Skeletal muscle satellite cell (primary cell): ENCODE data around the gene SMURF2.

Experiments
- H3K27me3 ChIP-seq: 2 replicates; pipeline ENCODE4 v1.7.0; 2013; ENCODE audit warnings: low read length; ENCODE audit not compliant: control insufficient read depth, insufficient read depth
- H3K36me3 ChIP-seq: 2 replicates; pipeline ENCODE4 v1.7.0; 2013; ENCODE audit warnings: mild to moderate bottlenecking, control low read depth, low read length; ENCODE audit not compliant: insufficient read depth
- H3K4me1 ChIP-seq: 2 replicates; pipeline ENCODE4 v1.7.0; 2013; ENCODE audit warnings: low read length; ENCODE audit not compliant: control insufficient read depth, insufficient read depth
- H3K4me2 ChIP-seq: 2 replicates; pipeline ENCODE4 v1.7.0; 2013; ENCODE audit warnings: mild to moderate bottlenecking, low read length
- H3K4me3 ChIP-seq: 2 replicates; pipeline ENCODE4 v1.7.0; 2013; ENCODE audit warnings: low read length
- H3K9ac ChIP-seq: 2 replicates; pipeline ENCODE4 v1.7.0; 2013; ENCODE audit warnings: mild to moderate bottlenecking, low read depth, low read length, moderate library complexity
- H3K9me3 ChIP-seq: replicated peaks from 2 replicates; pipeline ENCODE4 v1.7.0; 2013; ENCODE audit warnings: mild to moderate bottlenecking, control low read depth, low read length

Gene SMURF2

GRCh38 chr17:64648234-64648633 lies 13.9 kb downstream of the SMURF2 start:
- H3K4me2 ChIP-seq = no peak overlapping the region
- H3K9ac ChIP-seq = peak overlapping the region; percentile 29
- H3K9me3 ChIP-seq = no peaks in the 10 kb centered on the region
- no peak overlapping the region for H3K4me3 ChIP-seq
- no peaks in the 10 kb centered on the region for H3K27me3 ChIP-seq
- peaks cover 42% of the 10 kb centered on the region for H3K36me3 ChIP-seq
- peaks cover 45% of the 10 kb centered on the region for H3K4me1 ChIP-seq

GRCh38 chr17:64647817-64648216 lies 14.3 kb downstream of the SMURF2 start:
- Histone ChIP-seq H3K4me1 (peaks cover 41% of the 10 kb centered on the region), H3K4me3 (no peak overlapping the region), H3K36me3 (peaks cover 45% of the 10 kb centered on the region), H3K4me2 (no peak overlapping the region), H3K27me3 (no peaks in the 10 kb centered on the region), H3K9me3 (no peaks in the 10 kb centered on the region), H3K9ac (no peak overlapping the region)

GRCh38 chr17:64639516-64639915 lies 22.6 kb downstream of the SMURF2 start:
- no peak overlapping the region for H3K4me2 ChIP-seq
- peaks cover 48% of the 10 kb centered on the region for H3K4me1 ChIP-seq
- no peak overlapping the region for H3K9ac ChIP-seq
- no peaks in the 10 kb centered on the region for H3K27me3 ChIP-seq
- H3K4me3 ChIP-seq = no peak overlapping the region
- H3K9me3 ChIP-seq = no peaks in the 10 kb centered on the region
- peaks cover 40% of the 10 kb centered on the region for H3K36me3 ChIP-seq

- Histone ChIP-seq H3K9ac (no peak overlapping the region), H3K4me2 (no peak overlapping the region), H3K27me3 (no peaks in the 10 kb centered on the region), H3K4me1 (peaks cover 56% of the 10 kb centered on the region), H3K36me3 (peaks cover 40% of the 10 kb centered on the region), H3K9me3 (no peaks in the 10 kb centered on the region), H3K4me3 (no peak overlapping the region)
Measured at GRCh38 chr17:64638552-64639203, 23.4 kb downstream of the SMURF2 start.

- peak overlapping the region; percentile 15 for H3K9ac ChIP-seq
- H3K27me3 ChIP-seq = no peaks in the 10 kb centered on the region
- no peak overlapping the region for H3K4me3 ChIP-seq
- peaks cover 34% of the 10 kb centered on the region for H3K36me3 ChIP-seq
- H3K4me1 ChIP-seq = peaks cover 62% of the 10 kb centered on the region
- no peaks in the 10 kb centered on the region for H3K9me3 ChIP-seq
- H3K4me2 ChIP-seq = peak overlapping the region; percentile 42
Measured at GRCh38 chr17:64635647-64636305, 26.3 kb downstream of the SMURF2 start.

- Histone ChIP-seq H3K36me3 (peaks cover 27% of the 10 kb centered on the region), H3K4me3 (no peak overlapping the region), H3K4me2 (no peak overlapping the region), H3K9ac (no peak overlapping the region), H3K9me3 (no peaks in the 10 kb centered on the region), H3K4me1 (peaks cover 54% of the 10 kb centered on the region), H3K27me3 (no peaks in the 10 kb centered on the region)
Measured at GRCh38 chr17:64634218-64634617, 27.9 kb downstream of the SMURF2 start.

- H3K9me3 ChIP-seq = no peaks in the 10 kb centered on the region
- no peaks in the 10 kb centered on the region for H3K27me3 ChIP-seq
- H3K36me3 ChIP-seq = peaks cover 24% of the 10 kb centered on the region
- H3K4me3 ChIP-seq = no peak overlapping the region
- H3K4me1 ChIP-seq = peaks cover 50% of the 10 kb centered on the region
- peak overlapping the region; percentile 2 for H3K9ac ChIP-seq
- H3K4me2 ChIP-seq = no peak overlapping the region
Measured at GRCh38 chr17:64632606-64633005, 29.5 kb downstream of the SMURF2 start.

GRCh38 chr17:64632194-64632593 lies 29.9 kb downstream of the SMURF2 start:
- Histone ChIP-seq H3K9ac (peak overlapping the region; percentile 2), H3K4me3 (no peak overlapping the region), H3K27me3 (no peaks in the 10 kb centered on the region), H3K36me3 (peaks cover 27% of the 10 kb centered on the region), H3K4me2 (no peak overlapping the region), H3K4me1 (peaks cover 54% of the 10 kb centered on the region), H3K9me3 (no peaks in the 10 kb centered on the region)

- Histone ChIP-seq H3K4me3 (no peak overlapping the region), H3K36me3 (peaks cover 31% of the 10 kb centered on the region), H3K27me3 (no peaks in the 10 kb centered on the region), H3K4me2 (no peak overlapping the region), H3K9ac (no peak overlapping the region), H3K9me3 (no peaks in the 10 kb centered on the region), H3K4me1 (peaks cover 51% of the 10 kb centered on the region)
Measured at GRCh38 chr17:64630309-64631223, 31.5 kb downstream of the SMURF2 start.

- peaks cover 48% of the 10 kb centered on the region for H3K4me1 ChIP-seq
- no peak overlapping the region for H3K4me2 ChIP-seq
- no peaks in the 10 kb centered on the region for H3K9me3 ChIP-seq
- peaks cover 30% of the 10 kb centered on the region for H3K36me3 ChIP-seq
- no peak overlapping the region for H3K9ac ChIP-seq
- no peaks in the 10 kb centered on the region for H3K27me3 ChIP-seq
- no peak overlapping the region for H3K4me3 ChIP-seq
Measured at GRCh38 chr17:64628641-64629040, 33.5 kb downstream of the SMURF2 start.

- Histone ChIP-seq H3K36me3 (peaks cover 28% of the 10 kb centered on the region), H3K9ac (no peak overlapping the region), H3K4me1 (peaks cover 49% of the 10 kb centered on the region), H3K4me2 (no peak overlapping the region), H3K9me3 (no peaks in the 10 kb centered on the region), H3K4me3 (no peak overlapping the region), H3K27me3 (no peaks in the 10 kb centered on the region)
Measured at GRCh38 chr17:64627797-64628196, 34.3 kb downstream of the SMURF2 start.
